EL (cell line): ENCODE results near the gene NMNAT1.
"Not testable (repeated sequence)": the region's sequence is repeated elsewhere in the genome, so short reads cannot be mapped to it uniquely, and the experiment has no call there.

Experiments
- DNase-seq: peaks from one replicate; pipeline ENCODE4 v3.0.0-alpha.2; 2016

The NMNAT1 gene

GRCh38 chr1:10020678-10021077 lies 77.4 kb downstream of the NMNAT1 start:
- DNase-seq: peak; percentile 8

- DNase-seq: not testable (repeated sequence)
These were observed 78.7 kb downstream of the NMNAT1 start for GRCh38 chr1:10021992-10022391.

- DNase-seq: no peak
These were observed 79.4 kb downstream of the NMNAT1 start for GRCh38 chr1:10022656-10023055.

GRCh38 chr1:10025354-10025753 lies 82.1 kb downstream of the NMNAT1 start:
- no peak for DNase-seq

- DNase-seq: no peak
These were observed 83.8 kb downstream of the NMNAT1 start for GRCh38 chr1:10027027-10027426.

GRCh38 chr1:10028956-10029500 lies 85.8 kb downstream of the NMNAT1 start:
- not testable (repeated sequence) for DNase-seq

- DNase-seq: peak; percentile 88
These were observed 88.2 kb downstream of the NMNAT1 start for GRCh38 chr1:10031461-10031860.

GRCh38 chr1:10032590-10033358 lies 89.5 kb downstream of the NMNAT1 start, which contains the start of gene UBE4B:
TSS of gene UBE4B (plus strand) at chr1:10032958. CDS start at chr1:10033671, 713 bp downstream.
- peak; percentile 98 for DNase-seq

GRCh38 chr1:10033359-10033845 lies 90.1 kb downstream of the NMNAT1 start:
- peak; percentile 48 for DNase-seq
